Stimulated activated CD4-positive, alpha-beta T cell treated with anti-CD3 and anti-CD28 coated beads, Interleukin-12 subunit alpha, Interleukin-12 subunit beta, amount 100 ng/mL, for 4 hours (primary cell): ENCODE results near the gene PTPRT.

Experiments
- DNase-seq: peaks from one replicate; pipeline ENCODE4 v3.0.0-alpha.2; 2020

The PTPRT gene

GRCh38 chr20:42158272-42158671 lies 1031.4 kb downstream of the PTPRT start:
- DNase-seq: no peak

- no peak for DNase-seq
Measured at GRCh38 chr20:42155586-42155985, 1034.1 kb downstream of the PTPRT start.

GRCh38 chr20:42152575-42152974 lies 1037.1 kb downstream of the PTPRT start:
- DNase-seq: no peak

- DNase-seq: no peak
Measured at GRCh38 chr20:42150230-42150629, 1039.5 kb downstream of the PTPRT start.

GRCh38 chr20:42138729-42139128 lies 1051.0 kb downstream of the PTPRT start:
- DNase-seq: no peak

GRCh38 chr20:42134265-42135098 lies 1055.2 kb downstream of the PTPRT start:
- no peak for DNase-seq

- DNase-seq: no peak
Measured at GRCh38 chr20:42130810-42131596, 1058.7 kb downstream of the PTPRT start.

GRCh38 chr20:42125426-42125825 lies 1064.3 kb downstream of the PTPRT start:
- DNase-seq: no peak

- no peak for DNase-seq
Measured at GRCh38 chr20:42123981-42124473, 1065.7 kb downstream of the PTPRT start.

GRCh38 chr20:42118409-42119125 lies 1071.1 kb downstream of the PTPRT start:
- no peak for DNase-seq

GRCh38 chr20:42118001-42118400 lies 1071.7 kb downstream of the PTPRT start:
- no peak for DNase-seq

- no peak for DNase-seq
Measured at GRCh38 chr20:42113236-42113635, 1076.5 kb downstream of the PTPRT start.

GRCh38 chr20:42112161-42112560 lies 1077.5 kb downstream of the PTPRT start:
- DNase-seq: no peak

- no peak for DNase-seq
Measured at GRCh38 chr20:42111349-42111748, 1078.4 kb downstream of the PTPRT start.

- DNase-seq: no peak
Measured at GRCh38 chr20:42110301-42110700, 1079.4 kb downstream of the PTPRT start.

- no peak for DNase-seq
Measured at GRCh38 chr20:42102000-42102399, 1087.7 kb downstream of the PTPRT start.

GRCh38 chr20:42100137-42100704 lies 1089.5 kb downstream of the PTPRT start:
- no peak for DNase-seq

- no peak for DNase-seq
Measured at GRCh38 chr20:42099101-42099500, 1090.6 kb downstream of the PTPRT start.

GRCh38 chr20:42098418-42098817 lies 1091.3 kb downstream of the PTPRT start:
- DNase-seq: no peak

- DNase-seq: no peak
Measured at GRCh38 chr20:42097741-42098140, 1092.0 kb downstream of the PTPRT start.

GRCh38 chr20:42095221-42095620 lies 1094.5 kb downstream of the PTPRT start:
- no peak for DNase-seq

GRCh38 chr20:42093542-42094440 lies 1095.9 kb downstream of the PTPRT start:
- no peak for DNase-seq
